PC-3 (cell line): Measurements from ENCODE around the gene C15orf40. TPM values are rescaled to one million over a fixed set of nuclear protein-coding genes. Genes with fewer than 3 reads are reported as not detected.

Source experiments
- ATAC-seq: fragments of 200-7000 bp; cut with Tn5 transposase; 2 replicates; pipeline ENCODE4 v1.9.1; 2020; ENCODE audit warnings: mild to moderate bottlenecking, moderate library complexity
- BruUV-seq: library from RNA; stranded (reverse); fragments of 400-500 nt; replicated peaks from 2 replicates; lab custom pipeline; 2021; lab: Mats Ljungman, UMichigan
- CTCF ChIA-PET: fragments of 300-600 bp; sonication (Branson Sonifier 250); formaldehyde crosslinking; loops from one replicate; lab custom pipeline; 2022; ENCODE audit warnings: antibody characterized with exemption; lab: Charles Lee
- POLR2A ChIA-PET: fragments of 300-600 bp; sonication (Branson Sonifier 250); formaldehyde crosslinking; loops from one replicate; lab custom pipeline; 2022; ENCODE audit warnings: antibody characterized with exemption; ENCODE audit not compliant: unreplicated experiment; lab: Charles Lee
- DNase-seq: peaks from one replicate; pipeline ENCODE4 v3.0.0-alpha.2; 2015
- H2AFZ ChIP-seq: fragments of 300-600 bp; sonication (generic); 2 replicates; pipeline ENCODE4 v1.6.0; 2016; ENCODE audit warnings: antibody characterized with exemption, low read length
- H3F3A ChIP-seq: fragments of 300-600 bp; sonication (generic); one replicate; pipeline ENCODE4 v1.6.0; 2017; ENCODE audit warnings: antibody characterized with exemption, low read length, control low read depth, mild to moderate bottlenecking; ENCODE audit not compliant: unreplicated experiment
- H3K27ac ChIP-seq: fragments of 300-600 bp; sonication (generic); 2 replicates; pipeline ENCODE4 v1.5.1; 2016; ENCODE audit warnings: mild to moderate bottlenecking, low read length
- H3K27me3 ChIP-seq: fragments of 300-600 bp; sonication (generic); 2 replicates; pipeline ENCODE4 v1.6.1; 2016; ENCODE audit warnings: low read length, mixed read lengths
- H3K36me3 ChIP-seq: fragments of 300-600 bp; sonication (generic); 2 replicates; pipeline ENCODE4 v1.6.1; 2016; ENCODE audit warnings: low read depth, mixed run types, low read length, mixed read lengths
- H3K4me1 ChIP-seq: fragments of 300-600 bp; sonication (generic); 2 replicates; pipeline ENCODE4 v1.5.1; 2016; ENCODE audit warnings: low read length; ENCODE audit not compliant: insufficient read depth
- H3K4me2 ChIP-seq: fragments of 300-600 bp; sonication (generic); 2 replicates; pipeline ENCODE4 v1.6.0; 2016; ENCODE audit warnings: low read length
- H3K4me3 ChIP-seq: fragments of 300-600 bp; sonication (generic); 2 replicates; pipeline ENCODE4 v1.5.1; 2016; ENCODE audit warnings: mild to moderate bottlenecking, low read length, mixed read lengths
- H3K79me2 ChIP-seq: fragments of 300-600 bp; sonication (generic); 2 replicates; pipeline ENCODE4 v1.6.1; 2017; ENCODE audit warnings: low read length, mixed read lengths
- H3K9ac ChIP-seq: fragments of 300-600 bp; sonication (generic); 2 replicates; pipeline ENCODE4 v1.6.0; 2016; ENCODE audit warnings: mild to moderate bottlenecking, low read length
- H3K9me2 ChIP-seq: fragments of 300-600 bp; sonication (generic); replicated peaks from 2 replicates; pipeline ENCODE4 v1.6.1; 2016; ENCODE audit warnings: mixed run types, low read length, mixed read lengths
- H3K9me3 ChIP-seq: fragments of 300-600 bp; sonication (generic); 2 replicates; pipeline ENCODE4 v1.6.1; 2016; ENCODE audit warnings: low read length, mixed read lengths
- H4K20me1 ChIP-seq: fragments of 300-600 bp; sonication (generic); 2 replicates; pipeline ENCODE4 v1.6.1; 2016; ENCODE audit warnings: low read length, mixed read lengths
- CTCF ChIP-seq: fragments of 300-600 bp; sonication (generic); conservative IDR thresholded peaks from 2 replicates; pipeline ENCODE4 v1.5.1; 2017; ENCODE audit warnings: antibody characterized with exemption, low read depth, mild to moderate bottlenecking, low read length
- EZH2 ChIP-seq: fragments of 300-600 bp; sonication (generic); IDR thresholded peaks from one replicate; pipeline ENCODE4 v1.6.1; 2017; ENCODE audit warnings: antibody characterized with exemption, mild to moderate bottlenecking, low read length; ENCODE audit not compliant: unreplicated experiment
- EZH2phosphoT487 ChIP-seq: fragments of 300-600 bp; sonication (generic); IDR thresholded peaks from 2 replicates; pipeline ENCODE4 v1.6.1; 2018; ENCODE audit warnings: mild to moderate bottlenecking, antibody characterized with exemption, low read length, borderline replicate concordance
- intact Hi-C: fragments of 100-400 bp; cut with micrococcal nuclease; formaldehyde crosslinking; loops from 2 replicates; pipeline ENCODE4 v1.9.0; 2023
- total RNA-seq: library from RNA; depleted of rRNA; stranded (reverse); fragments of >200 nt; gene quantifications from 2 replicates; pipeline ENCODE4 v1.2.3, GENCODE V29; 2014

C15orf40 gene
- total RNA-seq, 1 experiment from 2014 or later = 25.8 TPM

DNA sequence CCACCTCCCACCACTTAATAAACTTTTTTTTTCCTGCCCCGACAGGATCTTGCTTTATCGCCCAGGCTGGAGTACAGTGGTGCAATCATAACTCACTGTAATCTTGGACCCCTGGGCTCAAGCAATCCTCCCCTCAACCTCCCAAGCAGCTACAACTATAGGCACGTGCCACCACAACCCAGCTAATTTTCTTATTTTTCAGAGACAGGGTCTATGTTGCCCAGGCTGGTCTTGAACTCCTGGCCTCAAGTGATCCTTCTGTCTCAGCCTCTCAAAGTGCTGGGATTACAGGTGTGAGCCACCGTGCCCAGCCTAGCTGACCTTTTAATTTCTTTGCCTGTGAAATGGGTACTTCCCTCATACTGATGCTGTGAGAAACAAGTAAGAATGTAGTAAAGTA, 3.9 kb upstream of the C15orf40 start:
- intact Hi-C loops = no loop called here
- H3K27ac ChIP-seq = no peak overlapping the region
- DNase-seq (no peak), ATAC-seq (no peak)
- H3K4me1 ChIP-seq = peaks cover 8% of the 10 kb centered on the region
- H3K9me3 ChIP-seq = no peaks in the 10 kb centered on the region
- ChIA-PET POLR2A (interaction anchor here (0.7 kb wide), 1 partner anchor 68 kb away, joined by 4 read pairs; no protein-coding TSS in a partner anchor), CTCF (no interaction called here)
- no peak for TF ChIP-seq CTCF
- no peak for TF ChIP-seq EZH2phosphoT487
- TF ChIP-seq EZH2 = no peak
- H3F3A ChIP-seq = no peaks in the 10 kb centered on the region
- H3K4me3 ChIP-seq = no peak overlapping the region
- peaks cover 25% of the 10 kb centered on the region for H3K36me3 ChIP-seq
- H3K79me2 ChIP-seq = peaks cover 10% of the 10 kb centered on the region
- no peak overlapping the region for H3K9ac ChIP-seq
- H2AFZ ChIP-seq = no peak overlapping the region
- H4K20me1 ChIP-seq = no peaks in the 10 kb centered on the region
- H3K9me2 ChIP-seq = no peaks in the 10 kb centered on the region
- BruUV-seq = no TSS peak
- H3K27me3 ChIP-seq = no peaks in the 10 kb centered on the region
- no peak overlapping the region for H3K4me2 ChIP-seq

GRCh38 chr15:83014205-83014653, 2.8 kb upstream of the C15orf40 start:
- Histone ChIP-seq H2AFZ (no peak overlapping the region), H3K36me3 (peaks cover 22% of the 10 kb centered on the region; the same call in 1 of the 2 replicates), H3K9me3 (no peaks in the 10 kb centered on the region), H3K4me1 (peaks cover 18% of the 10 kb centered on the region), H4K20me1 (no peaks in the 10 kb centered on the region), H3K27me3 (no peaks in the 10 kb centered on the region), H3K9me2 (no peaks in the 10 kb centered on the region), H3K9ac (no peak overlapping the region), H3K27ac (no peak overlapping the region), H3K4me3 (no peak overlapping the region), H3K4me2 (no peak overlapping the region), H3F3A (no peaks in the 10 kb centered on the region), H3K79me2 (peaks cover 14% of the 10 kb centered on the region)
- ATAC-seq (no peak), DNase-seq (no peak)
- BruUV-seq = no TSS peak
- TF ChIP-seq EZH2phosphoT487 (no peak), EZH2 (no peak), CTCF (no peak)
- ChIA-PET CTCF (no interaction called here), POLR2A (no interaction called here)
- intact Hi-C loops = no loop called here

DNA sequence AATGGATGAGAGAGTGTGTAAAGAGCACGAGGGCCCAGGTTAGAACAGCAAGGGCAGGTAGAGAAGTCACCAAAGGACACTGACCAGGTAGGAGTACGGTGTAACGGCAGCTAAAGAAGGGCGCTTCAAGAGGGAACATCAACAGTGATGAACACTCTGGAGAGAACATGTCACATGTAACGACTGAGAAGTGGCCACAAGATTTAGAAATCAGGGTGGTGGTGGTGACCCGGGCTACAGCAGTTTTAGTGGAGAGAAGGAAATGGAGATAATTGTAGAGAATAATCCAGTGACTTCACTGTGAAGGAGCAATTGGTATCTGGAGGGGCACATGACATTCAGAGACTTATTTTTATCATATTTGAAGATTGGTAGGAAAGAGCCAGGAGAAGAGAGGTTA, 1.2 kb upstream of the C15orf40 start:
- no peaks in the 10 kb centered on the region for H3K9me3 ChIP-seq
- ChIA-PET POLR2A (no interaction called here), CTCF (interaction anchor here (0.6 kb wide), 1 partner anchor 470 kb away, joined by 3 read pairs; no protein-coding TSS in a partner anchor)
- intact Hi-C loops = no loop called here
- H3K4me3 ChIP-seq = no peak overlapping the region
- no TSS peak for BruUV-seq
- H2AFZ ChIP-seq = no peak overlapping the region
- H3K4me2 ChIP-seq = no peak overlapping the region
- DNase-seq (no peak), ATAC-seq (no peak)
- no peaks in the 10 kb centered on the region for H3K9me2 ChIP-seq
- no peak overlapping the region for H3K9ac ChIP-seq
- TF ChIP-seq CTCF (no peak), EZH2 (no peak), EZH2phosphoT487 (no peak)
- no peaks in the 10 kb centered on the region for H3K27me3 ChIP-seq
- H4K20me1 ChIP-seq = no peaks in the 10 kb centered on the region
- no peaks in the 10 kb centered on the region for H3F3A ChIP-seq
- peaks cover 14% of the 10 kb centered on the region for H3K79me2 ChIP-seq
- H3K4me1 ChIP-seq = peaks cover 20% of the 10 kb centered on the region
- peaks cover 19% of the 10 kb centered on the region; the same call in 1 of the 2 replicates for H3K36me3 ChIP-seq
- H3K27ac ChIP-seq = no peak overlapping the region
